NCI-H748 (cell line): ENCODE results near the gene SYNDIG1L.

Source experiments
- DNase-seq: peaks from one replicate; lab custom pipeline; 2025; ENCODE audit not compliant: unreplicated experiment; lab: John Stamatoyannopoulos, UW

SYNDIG1L gene

DNA sequence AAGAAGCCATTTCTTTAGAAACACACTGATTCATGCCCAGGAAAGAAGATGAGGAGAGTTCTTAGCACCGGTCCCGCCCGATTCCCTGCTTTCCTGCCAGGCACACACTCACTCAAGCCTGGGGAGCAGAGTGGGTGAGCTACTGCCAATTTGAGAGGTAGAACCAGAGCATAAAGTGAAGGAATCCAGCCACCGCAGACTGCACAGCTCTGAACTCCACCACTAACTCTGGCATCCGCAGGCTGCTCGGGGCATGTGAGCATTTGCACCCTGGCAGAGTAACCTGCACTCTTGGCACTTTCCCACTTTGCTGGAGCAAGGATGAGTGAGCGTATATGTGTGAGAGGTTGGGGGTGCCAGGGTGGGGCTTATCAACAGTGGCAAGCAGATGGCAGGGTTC, 4.0 kb upstream of the SYNDIG1L start:
- no peak for DNase-seq

DNA sequence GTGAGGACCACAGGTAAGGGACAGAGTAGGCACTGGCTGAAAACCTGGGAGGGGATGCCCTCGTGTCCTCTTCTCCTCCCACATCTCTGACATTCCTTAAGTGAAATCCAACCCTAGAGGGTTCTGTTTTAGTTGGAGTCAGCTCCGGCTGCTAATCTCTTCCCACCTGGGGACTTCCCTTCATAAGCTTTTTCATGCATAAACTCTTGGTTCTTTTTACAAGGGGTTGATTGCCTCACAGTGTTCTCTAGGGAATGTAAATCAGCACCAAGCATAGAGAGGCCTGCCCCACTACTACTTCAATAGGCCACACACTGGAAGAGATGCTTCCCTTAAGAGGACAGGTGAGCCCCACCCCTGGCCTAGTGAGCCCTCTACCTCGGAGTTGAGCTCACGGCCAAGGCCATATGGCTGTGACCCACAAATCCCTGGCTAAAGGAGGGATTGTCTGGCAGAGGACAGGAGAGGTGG, 3.2 kb upstream of the SYNDIG1L start:
- DNase-seq, result no peak

GRCh38 chr14:74427651-74428050, 1.6 kb upstream of the SYNDIG1L start:
- no peak for DNase-seq

DNA sequence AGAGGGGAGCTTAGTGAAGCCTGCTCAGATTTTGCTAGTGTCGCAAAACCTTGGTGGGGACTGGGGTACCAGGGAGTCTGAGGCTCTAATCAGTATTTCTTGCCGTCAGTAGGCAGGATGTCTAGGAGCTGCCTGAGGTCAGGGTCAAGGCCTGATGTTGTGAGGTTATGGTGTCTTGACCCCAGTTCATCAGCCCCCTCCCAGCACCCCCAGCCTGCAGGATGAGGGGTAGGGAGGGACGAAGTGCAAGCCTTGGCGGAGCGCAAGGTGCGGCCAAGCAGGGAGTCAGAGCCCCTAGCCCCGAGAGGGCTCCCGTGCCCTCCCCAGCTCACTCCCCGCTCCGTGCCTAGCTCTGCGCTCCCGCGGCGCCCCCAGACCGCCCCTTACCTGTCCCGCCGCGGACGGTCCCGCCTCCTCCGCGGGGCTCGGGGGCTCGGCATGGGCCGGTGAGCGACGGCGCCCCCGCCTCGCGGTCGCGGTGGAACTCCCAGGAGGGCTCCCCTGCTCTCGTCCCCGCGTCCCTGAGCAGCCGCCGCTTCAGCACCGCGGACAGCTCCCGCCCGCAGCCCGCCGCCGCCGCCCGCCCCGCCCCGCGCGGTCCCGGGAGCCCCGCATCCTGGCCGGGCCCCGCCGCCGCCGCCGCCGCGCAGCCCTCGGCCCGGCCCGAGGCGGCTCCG, 347 bp downstream of the SYNDIG1L start:
- no peak for DNase-seq

DNA sequence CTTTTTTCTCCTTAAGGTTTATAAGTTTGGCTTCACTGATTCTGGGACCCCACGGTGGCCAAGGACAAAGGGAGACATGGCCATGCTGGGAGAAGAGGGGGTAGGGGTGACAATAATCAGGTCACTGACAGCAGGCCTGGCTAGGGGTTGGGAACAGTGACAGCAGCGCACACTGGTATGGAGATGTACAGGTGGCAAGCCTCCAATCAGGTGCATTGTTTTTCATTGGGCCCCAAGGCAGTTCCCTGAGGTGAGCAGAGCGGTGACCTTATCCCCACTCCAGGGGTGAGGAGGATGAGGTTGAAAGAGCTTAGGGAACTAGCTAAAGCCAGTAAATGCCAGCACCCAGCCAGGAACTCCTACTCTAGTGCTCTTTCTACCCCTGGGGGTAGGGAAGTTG, 1.4 kb downstream of the SYNDIG1L start:
- no peak for DNase-seq

DNA sequence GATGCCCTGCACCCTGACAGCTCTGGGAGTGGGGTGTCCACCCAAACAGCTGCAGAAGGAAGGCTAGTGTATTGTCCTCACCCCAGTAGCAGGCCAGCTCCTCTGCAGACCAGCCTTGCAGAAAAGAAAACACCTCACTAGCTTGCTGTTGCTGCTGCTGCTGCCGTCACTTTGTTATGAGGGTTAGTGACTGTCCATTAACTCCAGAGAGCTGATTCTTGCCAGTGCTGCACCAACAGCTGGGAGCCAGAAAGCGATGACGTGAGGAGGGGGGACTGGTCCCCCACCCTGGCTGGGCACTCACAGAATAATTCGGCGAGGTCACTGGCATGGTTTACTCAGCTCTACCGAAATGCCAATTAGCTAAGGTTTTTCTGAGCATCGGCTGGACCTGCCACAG, 2.8 kb downstream of the SYNDIG1L start:
- DNase-seq, result no peak

DNA sequence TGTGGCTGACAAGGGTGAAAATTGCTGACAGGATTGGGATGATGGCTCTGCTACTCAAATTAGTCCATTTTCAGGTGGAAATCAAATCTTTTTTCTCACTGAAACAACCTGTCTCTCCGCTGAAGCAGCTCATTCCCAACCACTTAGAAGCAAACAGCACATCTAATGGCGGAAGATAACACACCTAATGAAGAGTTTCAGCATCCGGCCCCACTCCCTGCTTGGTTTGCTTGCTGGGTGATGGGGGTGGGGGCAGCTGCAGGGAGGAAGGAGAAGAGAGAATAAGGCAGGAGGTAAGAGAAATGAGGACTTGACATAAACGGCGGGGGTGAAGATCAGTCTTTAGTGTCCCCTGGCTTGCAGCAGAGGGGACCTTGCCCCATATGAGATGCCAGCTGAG, 4.0 kb downstream of the SYNDIG1L start:
- DNase-seq, result no peak

- no peak for DNase-seq
Measured at GRCh38 chr14:74419086-74419485, 6.9 kb downstream of the SYNDIG1L start.

DNA sequence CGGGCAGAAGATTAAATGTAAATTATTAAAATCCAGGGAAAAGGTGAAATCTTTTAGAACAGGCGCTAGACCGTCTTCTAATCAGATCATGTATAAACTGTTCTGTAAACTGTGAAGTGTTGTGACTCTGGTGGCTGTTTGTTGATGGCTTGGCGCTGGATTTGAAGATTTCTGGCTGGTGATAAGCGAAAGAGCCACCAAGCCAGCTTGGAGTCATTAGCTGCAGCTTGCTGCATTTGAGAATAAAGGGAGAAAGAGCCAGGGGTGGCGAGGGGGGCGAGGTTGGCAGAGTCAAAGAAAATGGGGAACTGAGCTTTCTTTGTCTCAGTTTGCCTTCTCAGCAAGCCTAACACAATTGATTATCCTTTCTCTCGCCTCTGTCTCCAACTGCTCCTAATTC, 8.0 kb downstream of the SYNDIG1L start:
- DNase-seq, result no peak

DNA sequence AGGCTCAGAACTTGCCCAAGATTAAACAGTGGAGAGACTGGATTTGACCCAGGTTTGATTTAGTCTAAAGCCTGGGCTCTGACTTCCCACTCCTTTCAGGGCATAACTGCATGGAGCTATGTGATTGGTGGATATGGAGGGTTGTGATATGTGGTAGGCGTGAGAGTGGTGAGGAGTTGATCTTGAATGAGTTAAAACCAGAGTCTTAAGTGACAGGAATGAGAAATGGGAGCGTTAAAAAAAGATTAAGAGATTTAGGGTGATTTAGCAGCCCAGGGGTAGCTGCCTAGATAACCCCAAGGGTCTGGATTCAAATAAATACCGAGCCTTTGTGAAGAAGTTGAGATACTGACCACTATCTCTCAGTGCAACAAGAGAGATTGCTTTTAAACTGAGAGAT, 8.4 kb downstream of the SYNDIG1L start:
- DNase-seq, result no peak

GRCh38 chr14:74417201-74417600, 8.8 kb downstream of the SYNDIG1L start:
- no peak for DNase-seq

DNA sequence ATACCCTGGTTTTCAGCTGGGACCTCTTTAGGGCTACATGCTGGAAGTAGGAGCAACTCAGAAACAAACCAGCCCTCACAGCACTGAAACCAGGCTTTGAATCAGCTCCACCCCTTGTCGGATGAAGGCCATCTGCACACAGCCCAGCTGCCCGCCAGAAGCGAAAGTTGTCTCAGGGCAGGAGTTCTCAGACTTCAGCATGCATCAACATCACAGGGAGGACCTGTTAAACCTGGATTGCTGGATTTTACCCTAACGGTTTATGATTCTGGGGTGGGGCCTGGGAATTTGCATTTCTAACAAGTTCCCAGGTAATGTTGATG, 10.9 kb downstream of the SYNDIG1L start:
- DNase-seq, result no peak

DNA sequence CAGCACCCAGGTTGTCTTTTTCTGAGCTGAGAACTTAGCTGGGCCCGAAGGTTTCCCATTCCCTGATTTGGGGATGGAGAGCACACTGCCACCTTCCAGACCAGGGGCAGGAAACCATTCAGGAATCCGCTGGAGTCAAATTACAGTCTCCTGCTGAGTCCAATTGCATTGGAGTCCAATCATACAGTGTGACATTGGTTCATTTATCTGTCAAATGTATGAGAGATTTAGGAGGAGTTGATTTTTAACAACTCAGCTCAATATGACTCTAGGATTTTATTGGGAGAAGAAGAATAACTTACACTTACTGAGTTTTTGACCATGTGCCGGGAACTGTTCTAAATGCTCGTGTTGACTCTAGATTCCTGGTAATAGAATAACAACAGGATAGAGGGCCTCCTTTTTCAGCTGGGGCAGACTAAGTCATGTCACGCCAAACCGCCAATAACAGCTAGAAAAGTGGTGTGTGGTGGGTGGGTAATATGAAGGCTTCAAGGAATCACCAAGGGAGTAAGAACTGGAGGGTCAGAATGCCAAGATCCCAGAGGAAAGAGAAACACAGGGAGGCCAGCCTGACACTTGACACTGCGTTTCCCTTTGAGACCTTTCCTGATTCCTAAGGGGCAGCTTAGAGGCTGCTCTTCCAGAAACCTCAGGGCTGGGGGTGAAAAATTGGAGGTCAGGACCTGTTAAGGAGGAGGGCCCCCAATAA, 11.5 kb downstream of the SYNDIG1L start:
- DNase-seq, result peak; percentile 48

- no peak for DNase-seq
Measured at GRCh38 chr14:74413627-74414026, 12.4 kb downstream of the SYNDIG1L start.

DNA sequence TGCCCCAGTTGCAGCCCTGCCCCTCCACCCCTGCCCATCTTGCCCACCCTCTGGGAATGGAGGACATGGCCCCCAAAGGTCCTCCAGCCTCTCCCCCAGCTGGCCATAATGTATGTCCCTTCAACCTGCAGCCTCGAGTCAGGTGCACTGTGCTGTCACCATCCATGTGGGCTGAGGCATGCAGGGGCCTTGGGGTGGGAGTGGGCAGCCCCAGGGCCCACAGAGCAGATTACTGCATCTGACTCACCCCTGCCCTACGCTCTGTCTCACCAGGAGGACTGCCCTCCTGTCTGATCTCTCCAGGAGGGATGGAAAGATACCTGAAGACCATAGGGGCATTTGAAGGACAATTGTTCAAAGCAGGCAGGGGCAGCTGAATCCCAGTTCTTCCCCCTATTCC, 13.3 kb downstream of the SYNDIG1L start:
- DNase-seq, result no peak

DNA sequence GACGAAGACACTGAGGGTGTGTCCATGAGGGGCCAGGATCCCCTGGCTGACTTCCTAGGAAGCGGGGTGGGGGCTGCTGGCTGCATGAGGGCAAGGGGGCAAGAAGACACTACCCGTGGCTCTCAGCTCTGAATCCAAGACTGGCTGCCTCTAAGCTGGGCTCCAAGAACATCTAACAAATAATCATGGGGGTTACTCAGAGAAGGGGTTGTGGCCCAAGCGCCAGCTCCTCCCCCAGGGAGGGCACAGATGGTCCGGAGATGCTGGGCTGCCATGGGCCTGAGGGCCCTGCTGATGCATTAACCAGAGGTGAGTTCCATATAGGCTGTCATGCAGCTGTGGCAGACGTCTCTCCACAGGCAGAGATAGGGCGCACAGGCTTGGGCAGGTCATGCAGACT, 14.3 kb downstream of the SYNDIG1L start:
- DNase-seq, result no peak

- DNase-seq, result no peak
Measured at GRCh38 chr14:74409441-74409840, 16.6 kb downstream of the SYNDIG1L start.

GRCh38 chr14:74408870-74409269, 17.1 kb downstream of the SYNDIG1L start:
- DNase-seq, result no peak

DNA sequence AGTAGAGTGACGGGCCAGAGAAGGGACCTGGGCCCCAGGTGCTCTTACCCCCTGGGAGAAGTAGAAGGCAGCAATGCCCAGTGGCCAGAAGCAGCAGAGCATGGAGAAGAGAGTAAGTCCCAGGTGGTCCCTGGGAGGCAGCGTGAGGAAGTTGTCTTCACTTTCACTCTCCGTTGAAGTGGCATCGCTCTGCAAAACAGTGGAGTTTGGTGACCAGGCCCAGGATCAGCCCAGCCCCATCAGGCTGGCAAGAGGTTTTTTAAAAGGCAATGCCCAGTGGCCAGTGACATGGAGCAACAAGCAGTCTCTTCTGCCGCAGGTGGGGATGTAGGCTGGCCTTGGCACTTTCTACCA, 18.2 kb downstream of the SYNDIG1L start:
- no peak for DNase-seq

- no peak for DNase-seq
Measured at GRCh38 chr14:74407021-74407800, 18.8 kb downstream of the SYNDIG1L start.

GRCh38 chr14:74405663-74406062, 20.3 kb downstream of the SYNDIG1L start:
- DNase-seq, result no peak

DNA sequence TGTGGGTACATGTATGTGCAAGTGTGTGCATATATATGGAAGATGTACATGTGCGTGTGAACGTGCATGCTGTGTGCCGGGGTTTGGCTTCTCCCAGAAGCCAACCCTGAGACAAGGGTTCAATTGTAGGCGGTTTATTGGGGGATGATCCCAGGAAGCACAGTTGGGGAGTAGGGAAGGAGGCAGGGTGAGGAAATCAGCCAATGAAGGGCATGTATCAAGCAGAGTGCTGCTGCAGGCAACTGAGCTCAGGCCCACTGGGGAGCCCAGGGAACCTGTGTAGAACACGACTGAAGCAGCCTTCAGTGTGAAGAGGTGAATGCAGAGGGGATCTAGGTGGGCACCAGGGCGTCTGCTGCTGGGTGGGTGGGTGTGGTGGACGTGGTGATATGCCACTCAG, 21.6 kb downstream of the SYNDIG1L start:
- no peak for DNase-seq
